Natural killer cell (primary cell): ENCODE data around the gene CCDC87. TPM values are rescaled to one million over a fixed set of nuclear protein-coding genes. Genes with fewer than 3 reads are reported as not detected.
A peak's percentile ranks its signal among the peaks of the same experiment; 100 is the strongest.

Experiments used
- ATAC-seq, 3 donors: fragments of 150-1000 bp in 2 of 3; fragments of 200-7000 bp in 1 of 3; cut with Tn5 transposase; 1 replicate in 1 of 3; 2 replicates in 2 of 3; pipeline ENCODE4 v1.10.0; 2021; ENCODE audit warnings: mild to moderate bottlenecking in 2 of 3, moderate library complexity in 2 of 3
- DNase-seq, 2 donors: peaks; one replicate each; pipeline versions ENCODE4 v3.0.0 to v3.0.0-alpha.2; 2013 to 2021; ENCODE audit warnings: mixed read lengths in 1 of 2
- H3K27ac ChIP-seq: one replicate; pipeline ENCODE4 v1.5.1; 2013; ENCODE audit warnings: mild to moderate bottlenecking, low read length
- H3K27me3 ChIP-seq: one replicate; pipeline ENCODE4 v1.6.1; 2013; ENCODE audit warnings: low read length; ENCODE audit not compliant: control insufficient read depth, insufficient read depth
- H3K36me3 ChIP-seq: one replicate; pipeline ENCODE4 v1.6.1; 2013; ENCODE audit warnings: low read length; ENCODE audit not compliant: control insufficient read depth, insufficient read depth
- H3K4me1 ChIP-seq: one replicate; pipeline ENCODE4 v1.6.1; 2013; ENCODE audit warnings: low read length; ENCODE audit not compliant: control insufficient read depth, insufficient read depth
- H3K4me3 ChIP-seq: one replicate; pipeline ENCODE4 v1.5.1; 2013; ENCODE audit warnings: low read length
- H3K9me3 ChIP-seq: one replicate; pipeline ENCODE4 v1.6.1; 2013; ENCODE audit warnings: low read length; ENCODE audit not compliant: control insufficient read depth, insufficient read depth
- H3K27ac Mint-ChIP-seq, 2 donors: one replicate each; pipeline ENCODE4 v1.8.0; 2022; ENCODE audit warnings: mild to moderate bottlenecking in 2 of 2, mixed read lengths in 2 of 2, moderate library complexity in 1 of 2
- H3K27me3 Mint-ChIP-seq, 2 donors: one replicate each; pipeline ENCODE4 v1.8.0; 2022; ENCODE audit warnings: low read depth in 2 of 2, mixed read lengths in 2 of 2
- H3K36me3 Mint-ChIP-seq: one replicate; pipeline ENCODE4 v1.8.0; 2022; ENCODE audit warnings: mixed read lengths
- H3K4me1 Mint-ChIP-seq, 2 donors: one replicate each; pipeline ENCODE4 v1.8.0; 2022; ENCODE audit warnings: mixed read lengths in 2 of 2
- H3K4me3 Mint-ChIP-seq: one replicate; pipeline ENCODE4 v1.8.0; 2022; ENCODE audit warnings: mild to moderate bottlenecking, moderate library complexity, mixed read lengths
- H3K9me3 Mint-ChIP-seq, 2 donors: one replicate each; pipeline ENCODE4 v1.8.0; 2022; ENCODE audit warnings: mixed read lengths in 2 of 2
- CTCF ChIP-seq: fragments of 200-600 bp; IDR thresholded peaks from one replicate; pipeline ENCODE4 v1.8.0; 2022; ENCODE audit warnings: antibody characterized with exemption
- WGBS: methylation state at CpG from one replicate; pipeline ENCODE4 v1.1.7; 2013; ENCODE audit warnings: missing lambda C conversion rate; ENCODE audit not compliant: insufficient coverage; 5-methylcytosine and 5-hydroxymethylcytosine counted together
- intact Hi-C: fragments of 100-400 bp; cut with micrococcal nuclease; formaldehyde crosslinking; loops from one replicate; pipeline ENCODE4 v1.14.2; 2022
- total RNA-seq, 4 donors: library from RNA; stranded (reverse); fragments of 120-200 nt in 1 of 4; gene quantifications; one replicate each; pipeline versions ENCODE4 v1.2.3 to v1.2.4, GENCODE V29; 2013 to 2022

The CCDC87 gene
- total RNA-seq, 3 donors from 2014 or later (not counting 1 experiment from before 2014, with no cell fraction given) = 0.40 to 0.68 (median 0.49) TPM

- peaks cover 44% of the 10 kb centered on the region for H3K36me3 ChIP-seq
- Mint-ChIP-seq H3K36me3 (peaks cover 27% of the 10 kb centered on the region), H3K27me3 (no peaks in the 10 kb centered on the region), H3K4me3 (peak overlapping the region; percentile 92), H3K27ac (peak overlapping the region; percentile 88 to 96), H3K9me3 (no peaks in the 10 kb centered on the region), H3K4me1 (peaks cover 62 to 73% of the 10 kb centered on the region in 2 donors)
- ATAC-seq = no peak
- H3K9me3 ChIP-seq = no peaks in the 10 kb centered on the region
- peak; percentile 39 to 75 for DNase-seq
- H3K27me3 ChIP-seq = no peaks in the 10 kb centered on the region
- no peak for TF ChIP-seq CTCF
- peak overlapping the region; percentile 73 for H3K4me3 ChIP-seq
- peaks cover 43% of the 10 kb centered on the region for H3K4me1 ChIP-seq
- 10% methylated on average over 26 of the region's 27 CpGs for WGBS
- intact Hi-C loops = no loop called here
- peak overlapping the region; percentile 81 for H3K27ac ChIP-seq
Observed at GRCh38 chr11:66639066-66639813, 46.4 kb upstream of the CCDC87 start.

- peaks cover 26% of the 10 kb centered on the region for H3K36me3 Mint-ChIP-seq
Observed at GRCh38 chr11:66638177-66639065, 45.6 kb upstream of the CCDC87 start, which contains the start of gene RBM4. RBM4 (plus strand) TSS chr11:66638703; CDS start chr11:66639712, 1,009 bp downstream.

GRCh38 chr11:66637557-66638176 is 44.8 kb upstream of the CCDC87 start:
- no peak for ATAC-seq
- peaks cover 18% of the 10 kb centered on the region for H3K36me3 Mint-ChIP-seq
- 66% methylated on average over 11 of the region's 12 CpGs for WGBS

More at GRCh38 chr11:66638177-66639065, 45.6 kb upstream of the CCDC87 start, which contains the start of gene RBM4:
- intact Hi-C loops = loop anchor here (1.0 kb wide), 3 partner anchors 22 to 45 kb away; partner anchors contain the start of genes CCDC87, CCS, RBM14 and RBM4B
- under 1% methylated on average over 63 of the region's 63 CpGs for WGBS
- ATAC-seq (peak; percentile 89 to 98 (median 91)), DNase-seq (peak; percentile 91 to 100)
- peak within 1 kb of the TSS; percentile 88 to 96 for H3K27ac Mint-ChIP-seq
- Histone ChIP-seq H3K36me3 (peaks cover 37% of the 10 kb centered on the region), H3K9me3 (no peaks in the 10 kb centered on the region), H3K27me3 (no peaks in the 10 kb centered on the region), H3K4me1 (peaks cover 35% of the 10 kb centered on the region), H3K4me3 (peak within 1 kb of the TSS; percentile 73), H3K27ac (peak within 1 kb of the TSS; percentile 81)
- no peaks in the 10 kb centered on the region for H3K9me3 Mint-ChIP-seq
- TF ChIP-seq CTCF = no peak
- H3K4me1 Mint-ChIP-seq = peaks cover 57 to 66% of the 10 kb centered on the region in 2 donors
- H3K4me3 Mint-ChIP-seq = peak within 1 kb of the TSS; percentile 92
- H3K27me3 Mint-ChIP-seq = no peaks in the 10 kb centered on the region

More at GRCh38 chr11:66637557-66638176, 44.8 kb upstream of the CCDC87 start:
- H3K27ac ChIP-seq = peak overlapping the region; percentile 69
- H3K27ac Mint-ChIP-seq = peak overlapping the region; percentile 88 to 96
- H3K4me1 ChIP-seq = peaks cover 31% of the 10 kb centered on the region
- no peaks in the 10 kb centered on the region for H3K27me3 Mint-ChIP-seq
- H3K27me3 ChIP-seq = no peaks in the 10 kb centered on the region
- H3K9me3 Mint-ChIP-seq = no peaks in the 10 kb centered on the region
- H3K9me3 ChIP-seq = no peaks in the 10 kb centered on the region
- no peak for TF ChIP-seq CTCF
- peak in 1 of 2 donors; percentile 16 for DNase-seq
- intact Hi-C loops = loop anchor here (1.0 kb wide), 3 partner anchors 21 to 44 kb away; partner anchors contain the start of genes CCDC87, CCS, RBM14 and RBM4B
- H3K4me3 Mint-ChIP-seq = peak overlapping the region; percentile 92
- peaks cover 49 to 58% of the 10 kb centered on the region in 2 donors for H3K4me1 Mint-ChIP-seq
- H3K4me3 ChIP-seq = peak overlapping the region; percentile 45
- peaks cover 35% of the 10 kb centered on the region for H3K36me3 ChIP-seq
